Fibroblast of skin of left biceps (primary cell): Measurements from ENCODE around the gene TSPAN3.

Experiments
- DNase-seq, 2 experiments: peaks; one replicate each; pipeline ENCODE4 v3.0.0-alpha.2; 2013; ENCODE audit warnings: low read depth in 2 of 2

The TSPAN3 gene

GRCh38 chr15:77084436-77084835, 13.5 kb upstream of the TSPAN3 start:
- no peak for DNase-seq

- no peak for DNase-seq
Measured at GRCh38 chr15:77083381-77084160, 12.7 kb upstream of the TSPAN3 start.

GRCh38 chr15:77081971-77082370, 11.1 kb upstream of the TSPAN3 start:
- DNase-seq: no peak

GRCh38 chr15:77076323-77076915, 5.5 kb upstream of the TSPAN3 start:
- DNase-seq: no peak

GRCh38 chr15:77075528-77075927, 4.6 kb upstream of the TSPAN3 start:
- DNase-seq: no peak

GRCh38 chr15:77074350-77074749, 3.4 kb upstream of the TSPAN3 start:
- no peak for DNase-seq

- no peak for DNase-seq
Measured at GRCh38 chr15:77071305-77072223, 655 bp upstream of the TSPAN3 start.

GRCh38 chr15:77070180-77070494, 772 bp downstream of the TSPAN3 start:
- no peak for DNase-seq

- no peak for DNase-seq
Measured at GRCh38 chr15:77069521-77070121, 1.3 kb downstream of the TSPAN3 start.

- DNase-seq: no peak
Measured at GRCh38 chr15:77068633-77069032, 2.3 kb downstream of the TSPAN3 start.

- no peak for DNase-seq
Measured at GRCh38 chr15:77067691-77068367, 3.1 kb downstream of the TSPAN3 start.

GRCh38 chr15:77066971-77067690, 3.8 kb downstream of the TSPAN3 start:
- no peak for DNase-seq

GRCh38 chr15:77064539-77065308, 6.2 kb downstream of the TSPAN3 start:
- no peak for DNase-seq

GRCh38 chr15:77064063-77064462, 6.8 kb downstream of the TSPAN3 start:
- no peak for DNase-seq

- DNase-seq: no peak
Measured at GRCh38 chr15:77063249-77063648, 7.7 kb downstream of the TSPAN3 start.

- DNase-seq: peak in 1 of 2 experiments; percentile 31
Measured at GRCh38 chr15:77060546-77060945, 10.4 kb downstream of the TSPAN3 start.

GRCh38 chr15:77059786-77060361, 11.0 kb downstream of the TSPAN3 start:
- no peak for DNase-seq

- DNase-seq: no peak
Measured at GRCh38 chr15:77058468-77058867, 12.4 kb downstream of the TSPAN3 start.

GRCh38 chr15:77057685-77058084, 13.2 kb downstream of the TSPAN3 start:
- DNase-seq: no peak

- peak in 1 of 2 experiments; percentile 17 for DNase-seq
Measured at GRCh38 chr15:77057072-77057471, 13.8 kb downstream of the TSPAN3 start.
